Ovary (tissue), 3 donors: ENCODE measurements around the gene MBNL2.

ENCODE experiments used
- CTCF ChIP-seq, 3 donors: fragments of 450-650 bp in 2 of 3; fragments of 200-600 bp in 1 of 3; IDR thresholded peaks; one replicate each; pipeline versions ENCODE4 v1.5.1 to v1.8.0; 2016 to 2022; ENCODE audit warnings: antibody characterized with exemption in 3 of 3, mild to moderate bottlenecking in 1 of 3
- POLR2A ChIP-seq: fragments of 450-650 bp; IDR thresholded peaks from one replicate; pipeline ENCODE4 v1.6.1; 2017; ENCODE audit warnings: antibody characterized with exemption, mild to moderate bottlenecking, moderate library complexity
- donor health status: DM: no; HTN: no; CAD: no.

- peak in 1 of 3 donors; percentile 15 for TF ChIP-seq CTCF (IDR thresholded peaks at IDR 0.05)
- no peak for TF ChIP-seq POLR2A
Measured at GRCh38 chr13:97223711-97224541, 1.8 kb downstream of the MBNL2 start.
